Fibroblast of skin of right quadriceps (primary cell): ENCODE measurements around the gene DOHH.

Experiments used
- DNase-seq: peaks from one replicate; pipeline ENCODE4 v3.0.0-alpha.2; 2013

The DOHH gene

GRCh38 chr19:3476830-3477229 is 23.6 kb downstream of the DOHH start:
- DNase-seq, result no peak

DNA sequence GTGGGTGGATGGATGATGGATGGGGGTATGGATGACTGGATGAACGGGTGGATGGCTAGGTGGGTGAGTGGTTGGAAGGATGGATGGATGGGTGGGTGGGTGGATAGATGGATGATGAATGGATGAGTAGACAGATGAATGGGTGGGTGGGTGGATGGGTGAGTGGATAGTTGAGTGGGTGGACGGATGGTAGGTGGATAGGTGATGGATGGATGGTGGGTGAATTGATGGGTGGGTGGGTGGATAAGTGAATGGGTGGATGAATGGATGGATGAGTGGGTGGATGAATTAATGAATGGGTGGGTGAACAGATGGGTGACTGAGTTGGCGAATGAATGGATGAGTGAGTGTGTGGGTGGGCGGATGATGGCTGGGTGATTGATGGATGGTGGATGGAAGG is 25.0 kb downstream of the DOHH start:
- no peak for DNase-seq

GRCh38 chr19:3474614-3475013 is 25.9 kb downstream of the DOHH start:
- no peak for DNase-seq

- no peak for DNase-seq
Measured at GRCh38 chr19:3474010-3474409, 26.5 kb downstream of the DOHH start.

DNA sequence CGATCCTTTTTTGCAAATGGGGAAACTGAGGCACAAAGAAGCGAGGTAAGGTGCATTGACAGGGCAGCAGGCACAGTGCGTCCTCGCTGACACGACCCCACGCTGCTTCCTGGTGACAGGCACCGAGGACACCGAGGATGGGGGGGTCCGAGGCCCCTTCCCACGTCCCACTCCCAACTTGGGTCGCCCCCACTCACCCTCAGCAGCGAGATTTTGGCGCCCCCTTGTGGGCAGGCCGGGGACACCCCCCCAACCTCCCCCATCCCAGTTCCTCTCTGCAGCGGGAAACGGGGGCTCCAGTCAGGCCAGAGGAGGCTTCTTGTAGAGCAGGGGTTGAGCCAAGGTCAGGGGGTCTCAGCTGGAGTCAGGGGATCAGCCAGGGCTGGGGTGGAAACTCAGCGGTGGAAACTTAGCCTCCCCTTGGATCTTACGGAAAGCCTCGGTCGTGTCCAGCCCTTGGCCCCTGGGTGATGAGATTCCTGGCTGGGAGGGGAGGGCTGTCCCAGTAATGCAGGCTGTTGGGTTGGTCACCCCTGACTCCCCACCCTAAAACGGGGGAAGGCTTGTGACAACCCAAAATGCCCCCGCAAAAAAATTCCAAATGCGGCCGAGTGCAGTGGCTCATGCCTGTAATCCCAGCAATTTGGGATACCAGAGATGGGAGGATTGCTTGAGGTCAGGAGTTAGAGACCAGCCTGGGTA is 28.4 kb downstream of the DOHH start:
- no peak for DNase-seq

- DNase-seq, result no peak
Measured at GRCh38 chr19:3470500-3471128, 29.9 kb downstream of the DOHH start.

GRCh38 chr19:3469638-3470499 is 30.6 kb downstream of the DOHH start:
- no peak for DNase-seq

GRCh38 chr19:3468211-3468610 is 32.3 kb downstream of the DOHH start:
- DNase-seq, result no peak

DNA sequence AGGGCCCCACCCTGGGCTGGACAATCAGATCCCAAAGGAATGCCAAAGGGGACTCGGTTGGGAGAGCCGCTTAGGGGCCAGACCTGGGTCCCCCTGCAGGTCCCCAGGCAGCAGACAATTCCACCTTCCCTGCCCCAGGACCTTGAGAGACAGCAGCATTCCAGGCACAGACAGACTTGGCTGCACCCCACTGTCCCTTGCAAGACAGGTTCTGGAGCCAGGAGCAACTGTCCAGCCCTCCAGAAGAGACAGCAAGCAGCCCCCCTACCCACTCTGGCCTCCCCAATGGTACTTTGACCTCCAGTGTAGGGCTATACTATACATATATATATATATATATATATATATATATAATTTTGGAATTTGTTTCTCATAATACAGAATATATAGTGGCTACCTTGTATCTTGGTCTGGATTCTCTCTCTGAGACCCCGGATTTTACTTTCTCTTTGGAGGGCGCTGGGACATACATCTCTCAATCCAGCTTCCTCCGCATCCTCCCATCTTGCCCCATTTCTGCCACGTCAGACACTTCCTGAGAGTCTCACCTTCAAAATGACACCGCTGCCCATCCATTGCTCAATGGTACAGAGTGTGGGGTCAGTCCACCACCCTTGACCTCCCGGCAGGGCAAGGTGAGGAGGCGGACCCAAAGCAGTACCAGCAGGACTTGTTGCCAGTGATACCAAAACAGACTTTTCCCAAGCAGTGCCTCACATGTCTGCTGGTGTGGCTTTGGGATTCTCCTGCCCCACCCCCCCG is 32.9 kb downstream of the DOHH start:
- no peak for DNase-seq

- no peak for DNase-seq
Measured at GRCh38 chr19:3466635-3467034, 33.8 kb downstream of the DOHH start.

DNA sequence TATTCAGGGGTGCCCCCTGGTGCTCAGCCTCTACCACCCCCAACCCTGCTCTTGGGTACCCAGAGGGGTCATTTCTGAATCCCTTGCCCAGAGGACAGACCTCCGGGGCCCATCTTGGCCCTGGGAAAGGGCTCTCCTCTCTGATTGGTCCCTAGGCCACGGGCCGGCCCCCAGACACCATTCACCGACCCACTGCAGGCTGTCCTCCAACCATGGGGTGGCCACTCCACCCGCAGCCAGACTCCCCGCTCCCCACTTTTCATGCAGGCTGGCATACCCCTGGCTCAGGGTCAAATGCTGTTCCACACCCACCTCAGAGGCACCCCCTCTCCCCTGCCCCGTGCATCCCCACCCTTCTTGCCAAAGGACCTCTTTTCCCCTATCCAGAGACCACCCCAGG is 34.9 kb downstream of the DOHH start:
- no peak for DNase-seq

GRCh38 chr19:3464587-3465235 is 35.8 kb downstream of the DOHH start:
- DNase-seq, result no peak

- no peak for DNase-seq
Measured at GRCh38 chr19:3463714-3464586, 36.5 kb downstream of the DOHH start.

GRCh38 chr19:3462991-3463713 is 37.3 kb downstream of the DOHH start:
- DNase-seq, result no peak

DNA sequence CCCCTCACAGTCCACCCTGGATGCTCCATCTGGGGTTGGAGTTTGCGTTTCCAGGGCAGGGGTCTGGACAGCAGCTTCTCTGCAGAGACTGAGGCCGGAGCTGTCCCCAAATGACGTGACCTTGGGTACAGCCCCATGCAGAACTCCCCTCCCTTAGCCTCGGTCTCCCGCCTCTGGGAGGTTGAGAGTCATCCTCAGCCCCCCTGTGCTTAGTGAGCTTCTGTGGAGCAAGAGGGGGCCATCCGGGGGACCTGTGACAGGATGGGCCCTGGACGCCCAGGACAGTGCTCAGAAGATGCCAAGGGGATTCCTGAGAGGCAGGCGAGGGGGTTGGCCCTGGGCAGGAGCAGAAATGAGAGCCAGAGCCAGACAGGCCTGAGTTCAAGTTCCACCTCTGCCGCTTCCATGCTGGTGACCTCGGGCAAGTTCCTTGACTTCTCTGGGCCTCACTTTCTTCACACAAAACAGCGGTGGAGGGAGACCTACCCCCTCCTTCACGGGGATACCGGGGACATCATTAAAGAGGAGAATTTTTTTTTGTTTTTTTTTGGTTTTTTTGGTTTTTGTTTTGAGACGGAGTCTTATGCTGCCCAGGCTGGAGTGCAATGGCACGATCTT is 40.4 kb downstream of the DOHH start:
- no peak for DNase-seq

DNA sequence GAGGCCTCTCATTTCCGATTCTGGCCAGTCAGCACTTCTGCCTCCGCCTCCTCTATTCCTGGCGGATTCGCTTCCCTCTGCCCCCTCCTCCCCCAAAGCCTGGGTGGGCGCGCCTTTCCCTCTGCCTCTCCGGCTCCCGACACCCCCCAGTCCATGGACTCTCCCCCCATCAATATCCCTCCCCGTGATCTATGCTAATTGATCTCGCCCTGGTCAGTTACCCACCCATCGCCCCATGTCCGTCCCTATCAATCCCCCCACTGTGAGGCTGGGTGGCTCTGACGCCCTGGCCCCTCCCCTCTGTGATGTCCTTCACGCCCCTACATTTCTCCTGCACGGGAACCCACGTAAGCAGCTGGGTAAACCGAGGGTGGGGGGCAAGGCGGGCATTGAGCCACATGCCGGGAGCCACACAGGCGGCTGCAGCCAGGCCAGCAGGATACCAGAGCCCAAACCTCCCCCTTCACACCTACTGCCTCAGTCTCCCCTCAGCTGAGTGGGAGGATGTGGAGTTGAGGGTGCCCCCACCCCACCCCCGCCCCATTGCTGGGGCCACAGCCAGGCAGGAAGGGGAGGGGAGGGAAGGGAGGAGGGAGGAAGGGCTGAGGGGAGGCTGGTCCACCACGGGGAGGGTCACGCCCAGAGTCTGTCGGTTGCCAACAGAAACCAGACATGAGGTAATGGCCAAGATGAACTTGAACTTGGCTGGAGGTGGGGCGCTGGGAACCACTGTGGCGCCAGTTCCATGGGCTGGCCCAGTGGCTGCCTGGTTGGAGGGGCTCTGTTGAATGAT is 41.2 kb downstream of the DOHH start:
- peak; percentile 81 for DNase-seq

GRCh38 chr19:3458229-3459088 is 42.0 kb downstream of the DOHH start:
- DNase-seq, result peak; percentile 55

DNA sequence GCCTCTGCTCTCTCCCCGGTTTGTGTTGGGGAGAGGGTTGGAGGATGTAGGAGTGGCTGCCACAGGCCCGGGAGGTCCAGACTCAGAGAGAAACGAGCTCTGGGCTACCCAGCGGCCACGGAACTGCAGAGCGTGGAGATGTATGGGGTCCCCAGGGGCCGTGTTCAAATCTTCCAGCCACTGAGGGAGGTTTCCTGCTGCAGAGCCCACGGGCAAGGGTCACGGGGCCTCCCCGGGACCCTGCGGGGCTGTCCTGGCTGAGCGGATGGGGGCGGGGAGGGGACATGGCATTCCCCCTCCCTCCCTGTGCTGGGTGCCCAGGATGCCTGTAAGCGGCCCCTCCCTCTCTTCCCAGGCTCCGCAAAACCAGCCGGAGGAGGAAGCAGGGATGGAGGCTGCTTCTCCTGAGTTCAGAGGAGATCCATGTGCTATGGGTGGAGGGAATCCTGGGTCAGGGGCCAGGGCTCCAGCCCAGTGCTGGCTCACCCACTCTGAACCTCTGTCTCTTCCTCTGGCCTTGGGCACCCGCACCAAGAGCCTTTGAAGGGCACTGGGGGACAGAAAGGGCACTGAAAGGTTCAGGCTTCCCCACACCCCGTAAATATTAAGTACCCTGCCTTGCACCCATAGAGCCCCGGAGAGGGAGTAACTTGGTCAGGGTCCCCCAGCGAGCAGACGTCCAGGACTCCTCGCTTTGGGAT is 42.8 kb downstream of the DOHH start:
- no peak for DNase-seq
